Measurements from ENCODE around the gene UNKL.

- no peak for TF ChIP-seq POLR2A (IDR thresholded peaks at IDR 0.05)
- TF ChIP-seq, protein P1, sequence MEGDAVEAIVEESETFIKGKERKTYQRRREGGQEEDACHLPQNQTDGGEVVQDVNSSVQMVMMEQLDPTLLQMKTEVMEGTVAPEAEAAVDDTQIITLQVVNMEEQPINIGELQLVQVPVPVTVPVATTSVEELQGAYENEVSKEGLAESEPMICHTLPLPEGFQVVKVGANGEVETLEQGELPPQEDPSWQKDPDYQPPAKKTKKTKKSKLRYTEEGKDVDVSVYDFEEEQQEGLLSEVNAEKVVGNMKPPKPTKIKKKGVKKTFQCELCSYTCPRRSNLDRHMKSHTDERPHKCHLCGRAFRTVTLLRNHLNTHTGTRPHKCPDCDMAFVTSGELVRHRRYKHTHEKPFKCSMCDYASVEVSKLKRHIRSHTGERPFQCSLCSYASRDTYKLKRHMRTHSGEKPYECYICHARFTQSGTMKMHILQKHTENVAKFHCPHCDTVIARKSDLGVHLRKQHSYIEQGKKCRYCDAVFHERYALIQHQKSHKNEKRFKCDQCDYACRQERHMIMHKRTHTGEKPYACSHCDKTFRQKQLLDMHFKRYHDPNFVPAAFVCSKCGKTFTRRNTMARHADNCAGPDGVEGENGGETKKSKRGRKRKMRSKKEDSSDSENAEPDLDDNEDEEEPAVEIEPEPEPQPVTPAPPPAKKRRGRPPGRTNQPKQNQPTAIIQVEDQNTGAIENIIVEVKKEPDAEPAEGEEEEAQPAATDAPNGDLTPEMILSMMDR (IDR thresholded peaks at IDR 0.05): no peak
Measured at GRCh38 chr16:1330931-1331711, 83.4 kb downstream of the UNKL start.
